VCaP (cell line): Measurements from ENCODE around the gene RASGRP2.

Experiments used
- H3K27ac ChIP-seq: fragments of 450-650 bp; 2 replicates; pipeline ENCODE4 v1.5.1; 2017
- TF ChIP-seq, protein P1 (sequence below): fragments of 450-650 bp; conservative IDR thresholded peaks from 2 replicates; pipeline ENCODE4 v1.5.1; 2017; ENCODE audit warnings: mild to moderate bottlenecking, moderate library complexity

Gene RASGRP2

DNA sequence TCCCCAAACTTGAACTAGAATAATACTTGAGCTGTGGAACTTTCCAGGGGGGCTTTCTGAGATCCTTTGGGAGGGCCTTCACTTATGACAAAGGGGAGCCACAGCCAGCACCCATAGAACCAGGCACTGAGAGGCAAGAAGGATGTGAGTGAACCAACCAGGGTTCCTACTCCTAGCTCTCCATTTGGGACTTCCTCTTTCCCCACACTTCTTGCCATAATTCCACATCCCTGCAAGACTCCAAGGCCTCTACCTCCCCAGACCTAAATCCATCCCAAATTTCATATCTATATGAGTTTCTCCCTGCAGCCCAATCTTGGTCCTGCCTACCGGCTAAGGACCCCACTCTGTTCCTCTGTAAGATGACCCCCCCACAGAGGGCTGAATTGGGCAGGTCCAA is 52.4 kb downstream of the RASGRP2 start:
- no peak overlapping the region for H3K27ac ChIP-seq
- TF ChIP-seq, protein P1, sequence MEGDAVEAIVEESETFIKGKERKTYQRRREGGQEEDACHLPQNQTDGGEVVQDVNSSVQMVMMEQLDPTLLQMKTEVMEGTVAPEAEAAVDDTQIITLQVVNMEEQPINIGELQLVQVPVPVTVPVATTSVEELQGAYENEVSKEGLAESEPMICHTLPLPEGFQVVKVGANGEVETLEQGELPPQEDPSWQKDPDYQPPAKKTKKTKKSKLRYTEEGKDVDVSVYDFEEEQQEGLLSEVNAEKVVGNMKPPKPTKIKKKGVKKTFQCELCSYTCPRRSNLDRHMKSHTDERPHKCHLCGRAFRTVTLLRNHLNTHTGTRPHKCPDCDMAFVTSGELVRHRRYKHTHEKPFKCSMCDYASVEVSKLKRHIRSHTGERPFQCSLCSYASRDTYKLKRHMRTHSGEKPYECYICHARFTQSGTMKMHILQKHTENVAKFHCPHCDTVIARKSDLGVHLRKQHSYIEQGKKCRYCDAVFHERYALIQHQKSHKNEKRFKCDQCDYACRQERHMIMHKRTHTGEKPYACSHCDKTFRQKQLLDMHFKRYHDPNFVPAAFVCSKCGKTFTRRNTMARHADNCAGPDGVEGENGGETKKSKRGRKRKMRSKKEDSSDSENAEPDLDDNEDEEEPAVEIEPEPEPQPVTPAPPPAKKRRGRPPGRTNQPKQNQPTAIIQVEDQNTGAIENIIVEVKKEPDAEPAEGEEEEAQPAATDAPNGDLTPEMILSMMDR = no peak

DNA sequence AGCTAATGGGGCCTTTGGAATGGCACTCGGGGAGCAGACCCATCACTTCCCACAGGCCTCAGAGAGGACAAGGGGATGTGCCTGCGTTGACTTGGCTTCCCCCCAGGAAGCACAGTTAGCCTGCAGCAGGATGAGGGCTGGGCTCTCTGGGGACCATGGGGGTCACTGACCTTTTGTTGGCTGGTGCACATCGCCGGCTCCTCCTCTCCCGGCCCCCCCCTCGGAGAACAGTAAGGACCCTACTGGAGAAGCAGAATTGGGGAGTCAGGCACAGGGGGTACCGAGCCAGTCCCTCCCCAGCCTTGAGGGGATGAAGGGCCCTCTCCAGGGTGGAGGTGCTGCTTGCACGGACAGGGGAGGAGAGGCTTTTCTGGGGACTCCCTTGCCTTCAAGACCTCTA is 53.7 kb downstream of the RASGRP2 start:
- no peak overlapping the region for H3K27ac ChIP-seq
- TF ChIP-seq, protein P1 = no peak

DNA sequence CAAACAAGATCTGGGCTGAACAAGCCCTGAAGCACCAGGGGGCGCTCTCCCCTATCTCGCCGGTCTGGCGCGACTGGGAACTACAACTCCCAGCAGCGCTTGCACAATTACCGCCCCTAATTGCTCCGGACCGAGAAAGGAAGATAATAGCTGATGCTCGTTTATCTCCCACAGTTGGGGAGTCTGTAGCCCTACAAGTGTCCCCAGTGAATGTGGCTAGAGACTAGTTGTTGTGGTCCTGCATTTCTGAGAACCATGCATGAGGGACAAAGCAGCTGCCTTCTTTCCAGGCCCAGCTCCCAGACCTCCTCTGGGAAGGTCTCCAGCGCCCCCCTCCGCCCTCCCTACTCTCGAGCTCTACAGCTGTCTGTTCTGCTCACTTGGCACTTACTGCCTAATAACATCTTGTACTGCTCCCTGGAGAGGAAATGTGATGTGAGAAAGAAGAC is 55.4 kb downstream of the RASGRP2 start:
- H3K27ac ChIP-seq = peak overlapping the region; percentile 65
- TF ChIP-seq, protein P1 = peak; percentile 100

- peak overlapping the region; percentile 65 for H3K27ac ChIP-seq
- TF ChIP-seq, protein P1 = no peak; the same call in 1 of the 2 replicates
Observed at GRCh38 chr11:64687643-64688533, 56.1 kb downstream of the RASGRP2 start.

- no peak overlapping the region for H3K27ac ChIP-seq
Observed at GRCh38 chr11:64687204-64687603, 56.7 kb downstream of the RASGRP2 start.

DNA sequence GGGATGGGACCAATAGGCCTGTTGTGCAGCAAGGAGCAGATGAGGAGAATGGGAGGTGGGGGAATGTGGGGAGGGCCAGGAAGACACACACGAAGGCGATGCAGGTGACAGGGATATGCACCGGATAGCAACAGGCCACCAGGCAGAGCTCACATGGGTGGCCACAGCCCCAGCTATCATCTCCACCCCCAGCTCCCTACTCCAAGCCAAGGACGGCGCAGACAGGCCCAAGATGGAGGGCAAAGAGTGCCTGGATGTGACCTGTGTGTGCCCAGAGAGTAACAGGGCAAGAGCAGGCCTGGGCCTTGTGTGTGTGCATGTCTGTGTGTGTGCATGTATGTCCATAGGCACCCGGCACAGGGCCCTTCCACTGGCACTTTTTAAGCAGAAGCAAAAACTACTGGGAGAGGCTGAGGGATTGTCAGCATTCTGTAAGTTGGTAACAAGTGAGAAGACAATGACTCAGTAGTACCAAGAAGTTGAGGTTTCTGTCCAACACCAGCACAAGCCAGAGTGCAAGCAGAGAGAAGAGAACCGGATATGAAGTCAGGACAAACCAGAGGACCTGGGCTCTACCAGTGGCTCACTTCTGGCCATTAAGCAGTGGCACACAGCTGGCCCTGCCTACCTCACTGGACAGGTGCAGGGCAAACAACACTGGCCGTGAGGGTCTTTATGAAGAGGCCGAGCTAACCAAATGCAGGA is 57.3 kb downstream of the RASGRP2 start:
- no peak overlapping the region for H3K27ac ChIP-seq
- TF ChIP-seq, protein P1 = no peak

More at GRCh38 chr11:64687204-64687603, 56.7 kb downstream of the RASGRP2 start:
- TF ChIP-seq, protein P1 = peak; percentile 24

DNA sequence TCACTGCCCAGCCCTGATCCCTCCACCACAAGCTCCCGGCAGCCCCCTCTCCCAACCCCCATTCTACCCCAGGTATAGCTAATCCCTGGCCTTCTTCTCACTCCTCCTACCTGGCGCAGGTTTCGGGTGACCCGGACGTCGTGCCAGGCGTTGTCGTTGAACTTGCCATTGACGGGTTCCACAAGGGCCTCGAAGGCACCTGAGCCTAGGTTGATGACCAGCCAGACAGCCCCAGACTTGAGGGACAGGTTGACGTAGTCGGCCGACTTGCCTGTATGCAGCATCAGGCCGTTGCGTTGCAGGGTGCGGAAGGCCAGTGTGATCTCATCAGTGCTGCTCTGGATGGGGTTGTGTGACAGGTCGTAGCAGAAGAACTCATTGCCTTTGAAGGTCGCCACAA is 58.4 kb downstream of the RASGRP2 start:
- no peak overlapping the region for H3K27ac ChIP-seq
- TF ChIP-seq, protein P1 = no peak
